ENCODE measurements around the gene PRKG1.

PRKG1 gene

DNA sequence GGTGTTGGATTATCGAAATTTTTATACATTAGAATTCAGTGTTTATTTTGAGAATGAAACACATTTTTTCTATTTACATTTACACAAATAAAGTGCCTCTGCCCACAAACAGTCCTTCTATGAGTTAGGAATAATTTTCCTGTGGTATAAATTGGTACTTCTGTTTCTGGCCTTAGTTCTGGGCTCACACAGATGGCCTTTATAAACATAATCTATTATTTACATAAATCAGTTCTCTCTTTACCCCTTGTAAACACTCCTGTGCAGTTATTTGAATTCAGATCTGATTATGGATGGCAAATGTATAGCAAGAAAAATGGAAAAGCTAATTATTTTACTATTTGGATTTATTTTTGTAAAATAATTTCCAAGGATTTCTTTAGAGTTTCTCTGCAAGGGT is 143.2 kb downstream of the PRKG1 start:
- no peak for DNase-seq (ENCODE audit: low read depth in 2 of 3, low spot score in 2 of 3)

DNA sequence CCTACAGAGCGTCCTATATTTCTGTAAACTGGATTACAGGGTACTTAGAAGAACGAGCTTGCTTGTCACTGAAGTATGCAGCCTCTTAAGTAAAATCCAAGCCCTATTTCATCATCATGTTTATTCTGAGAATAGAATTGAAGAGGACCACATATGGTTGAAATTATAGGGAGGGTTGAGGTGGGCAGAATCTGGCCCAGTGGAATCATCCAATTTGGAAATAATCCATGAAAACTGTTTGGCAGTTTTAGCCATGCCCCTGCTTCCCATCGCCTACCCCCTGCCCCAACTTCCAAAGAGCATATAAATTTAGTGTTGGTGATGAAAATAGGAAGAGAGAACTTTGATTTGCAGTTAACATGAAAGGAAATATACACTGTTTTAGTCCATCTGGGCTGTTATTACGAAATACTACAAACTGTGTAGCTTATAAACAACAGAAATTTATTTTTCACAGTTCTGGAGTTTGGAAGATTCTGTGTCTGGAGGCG is 150.4 kb downstream of the PRKG1 start:
- no peak for DNase-seq (ENCODE audit: low read depth in 2 of 3, low spot score in 2 of 3)

DNA sequence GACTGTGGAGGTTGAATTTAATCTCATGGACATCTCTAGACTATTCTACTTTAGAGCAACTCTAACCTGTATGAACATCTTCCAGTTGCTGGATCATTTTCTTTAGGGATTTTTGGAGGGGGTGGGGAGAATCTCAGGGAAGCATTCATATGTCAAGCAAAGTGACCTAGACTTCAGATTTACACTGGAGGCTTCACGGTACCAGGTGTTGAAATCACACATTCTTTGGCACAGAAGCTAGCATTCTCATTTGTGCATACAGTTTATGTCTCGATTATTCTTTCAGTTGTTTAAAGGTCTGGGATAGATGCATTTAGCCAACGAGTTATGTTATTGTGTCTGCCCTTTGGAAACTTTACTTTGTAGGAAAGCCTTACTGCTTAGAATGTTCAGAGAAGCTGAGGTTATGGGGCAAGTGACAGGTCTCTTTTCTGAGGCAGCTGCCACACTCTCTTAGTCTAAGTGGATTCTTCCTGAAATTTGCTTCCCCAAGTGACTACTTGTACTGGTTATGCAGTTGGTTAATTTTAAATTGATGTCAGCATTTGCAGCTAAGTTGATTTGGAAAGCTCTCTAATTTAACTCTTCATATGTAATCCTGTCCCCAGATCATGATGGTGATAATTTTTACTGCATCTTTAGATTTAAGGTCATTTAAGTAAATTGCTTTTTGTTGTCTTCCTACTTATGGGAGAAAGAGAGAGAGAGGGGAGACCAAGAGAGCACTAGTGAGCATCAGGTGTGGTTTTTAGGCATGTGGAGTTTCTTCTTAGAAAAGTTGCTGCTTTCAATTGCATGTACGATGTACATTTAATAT is 153.8 kb downstream of the PRKG1 start:
- DNase-seq (ENCODE audit: low read depth in 2 of 3, low spot score in 2 of 3) = no peak

DNA sequence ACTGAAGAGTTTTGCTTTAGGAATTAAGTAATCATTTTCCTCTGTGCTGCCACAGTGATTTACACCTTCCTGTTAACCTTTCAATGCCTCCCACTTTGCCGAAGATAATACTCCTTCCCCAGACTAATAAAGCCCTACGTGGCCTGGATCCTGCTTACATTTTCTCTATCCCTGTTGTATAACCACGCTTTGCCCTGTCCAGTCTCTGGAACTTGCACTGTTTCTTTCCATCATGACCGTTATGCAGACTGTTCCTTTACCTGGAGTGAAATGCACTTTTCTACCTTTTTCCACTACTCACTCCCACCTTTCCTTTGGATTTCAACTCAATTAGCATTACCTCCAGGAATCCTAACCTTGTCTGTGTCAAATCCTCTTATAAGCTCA is 154.4 kb downstream of the PRKG1 start:
- DNase-seq (ENCODE audit: low read depth in 2 of 3, low spot score in 2 of 3) = no peak

DNA sequence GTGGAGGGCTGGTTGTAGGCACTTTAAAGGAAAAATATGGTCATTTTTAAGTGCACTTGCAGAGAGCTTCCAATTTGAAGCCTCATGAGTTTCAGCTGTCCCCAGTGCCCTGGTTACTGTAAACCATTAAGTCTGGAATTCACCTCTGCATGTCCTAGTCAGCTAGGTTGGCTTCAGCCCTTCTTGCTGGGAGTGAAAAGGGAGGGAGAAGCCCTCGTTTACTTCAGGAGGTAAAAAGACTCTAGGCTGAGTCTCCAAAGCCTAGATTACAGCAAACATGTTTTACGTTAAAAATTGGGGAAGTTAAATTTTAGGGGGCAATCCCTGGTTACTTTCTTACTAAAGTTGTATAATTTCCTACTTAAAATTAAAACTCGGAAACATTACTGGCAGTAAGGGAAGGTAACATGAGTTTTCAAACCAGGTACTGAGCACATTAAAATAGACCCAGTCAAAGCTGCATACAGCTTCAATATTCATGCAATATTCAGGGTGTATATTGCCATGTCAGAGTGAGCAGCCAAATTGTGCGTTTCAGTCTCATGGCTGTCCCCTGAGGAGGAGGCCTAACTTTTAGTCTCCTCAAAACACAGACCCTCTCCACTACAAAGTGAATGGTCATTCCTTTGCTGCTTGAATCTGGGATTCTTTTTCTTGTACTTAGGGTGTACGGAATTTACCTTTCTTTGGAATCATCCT is 156.7 kb downstream of the PRKG1 start:
- no peak for DNase-seq (ENCODE audit: low read depth in 2 of 3, low spot score in 2 of 3)

DNA sequence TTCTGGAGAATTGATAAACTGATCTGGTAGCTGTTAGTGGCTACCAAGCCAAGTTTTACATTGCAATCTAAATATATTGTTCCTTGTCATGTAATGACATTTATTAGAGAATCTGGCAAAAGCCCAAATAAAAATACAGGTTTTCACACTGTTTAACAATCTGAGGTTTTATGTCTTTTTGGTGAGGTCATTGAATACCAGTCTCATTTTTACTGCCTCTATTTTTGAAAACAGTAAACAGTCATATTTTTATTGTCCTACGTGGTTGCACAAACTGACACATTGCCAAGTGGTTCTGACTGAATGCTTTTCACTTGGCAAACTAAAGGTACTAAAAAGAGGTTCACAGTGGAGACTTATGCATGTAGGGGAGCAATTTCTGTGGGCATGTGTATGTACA is 157.5 kb downstream of the PRKG1 start:
- no peak for DNase-seq (ENCODE audit: low read depth in 2 of 3, low spot score in 2 of 3)

DNA sequence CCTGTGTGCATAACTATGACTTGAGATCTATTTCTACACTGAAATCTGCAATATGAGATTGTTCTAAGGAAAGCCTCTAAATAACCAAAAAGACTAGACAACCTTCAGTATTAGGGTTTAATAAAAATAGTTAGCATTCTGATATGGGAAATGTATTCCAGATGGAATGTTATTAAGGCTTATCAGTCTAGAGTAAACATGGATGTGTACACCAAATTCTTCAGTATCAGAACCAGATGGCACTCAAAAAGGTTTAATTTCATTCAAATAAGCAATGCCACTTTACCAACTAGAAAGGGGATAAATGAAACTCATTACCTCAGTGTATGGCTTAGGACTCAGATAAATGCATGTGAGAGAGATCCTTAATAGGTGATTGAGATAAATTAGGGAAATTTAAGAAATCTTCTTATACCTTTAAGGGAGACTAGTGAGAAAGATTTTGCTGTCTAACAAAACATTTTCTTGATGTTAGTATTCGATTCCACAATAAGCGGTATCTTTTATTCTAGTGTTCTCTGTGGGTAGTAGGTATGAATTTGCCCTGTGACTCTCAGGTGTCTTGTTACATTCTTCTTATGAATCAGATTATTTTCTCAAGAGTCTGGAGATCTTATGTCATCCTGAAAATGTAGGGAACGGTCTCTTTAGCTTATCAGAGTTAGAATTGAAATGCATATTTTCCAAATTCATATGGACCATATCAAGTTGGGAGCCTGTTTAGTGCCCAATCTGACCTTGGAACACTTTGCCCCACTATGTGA is 159.2 kb downstream of the PRKG1 start:
- no peak for DNase-seq (ENCODE audit: low read depth in 2 of 3, low spot score in 2 of 3)

DNA sequence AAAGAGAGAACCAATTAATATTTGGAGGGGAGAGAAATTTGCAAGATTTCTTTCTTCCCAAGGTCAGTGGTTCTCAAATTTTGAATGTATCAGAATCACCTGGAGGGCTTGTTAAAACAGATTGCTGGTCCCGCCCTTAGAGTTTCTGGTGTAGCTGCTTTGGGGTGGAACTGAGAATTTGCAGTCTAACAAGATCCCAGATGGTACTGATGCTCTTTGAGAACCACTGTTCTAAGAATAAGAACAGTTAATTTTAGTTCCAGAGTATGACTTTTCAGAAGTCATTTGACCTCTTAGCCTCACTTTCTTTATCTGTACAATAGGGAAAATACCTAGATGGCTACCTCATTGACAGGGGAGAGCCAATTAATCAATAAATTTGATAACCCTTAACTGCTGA is 161.6 kb downstream of the PRKG1 start:
- no peak for DNase-seq (ENCODE audit: low read depth in 2 of 3, low spot score in 2 of 3)

DNA sequence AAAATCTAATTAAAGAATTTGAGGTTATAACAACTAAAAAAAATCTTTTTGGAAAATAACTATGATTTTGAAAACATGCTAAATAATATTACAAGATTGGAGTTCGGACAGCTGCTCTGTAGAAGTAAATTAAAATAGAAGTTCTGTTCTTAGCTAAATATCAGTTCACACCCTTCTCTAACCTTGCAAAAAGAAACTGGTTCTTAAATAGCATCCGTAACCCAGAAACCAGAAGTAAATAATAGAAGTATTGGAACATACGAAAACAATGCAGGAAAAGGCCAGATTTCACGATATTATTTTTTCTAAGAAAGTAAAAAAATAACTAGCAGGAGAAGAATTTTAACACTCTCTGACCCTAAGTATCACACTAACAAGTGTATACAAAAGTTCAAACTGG is 164.7 kb downstream of the PRKG1 start:
- DNase-seq (ENCODE audit: low read depth in 2 of 3, low spot score in 2 of 3) = no peak

DNA sequence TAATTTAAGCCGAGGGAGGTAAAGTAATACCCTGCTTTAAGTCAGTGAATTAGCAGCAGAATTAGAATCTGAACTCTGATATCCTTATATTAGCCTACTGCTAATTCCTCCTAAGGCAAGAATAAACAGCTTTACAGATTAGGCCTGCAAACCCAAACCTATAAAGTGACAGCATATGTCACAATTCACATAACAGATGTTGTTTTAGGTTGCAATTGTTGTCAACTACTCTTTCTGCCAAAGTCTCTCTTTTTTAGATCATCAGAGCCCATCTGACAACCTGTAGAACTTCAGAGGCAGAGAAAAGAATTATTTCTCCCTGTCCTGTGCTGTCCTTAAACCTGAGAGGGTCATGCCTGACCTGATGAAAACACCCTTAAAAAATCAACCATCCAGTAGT is 167.2 kb downstream of the PRKG1 start:
- no peak for DNase-seq (ENCODE audit: low read depth in 2 of 3, low spot score in 2 of 3)

DNA sequence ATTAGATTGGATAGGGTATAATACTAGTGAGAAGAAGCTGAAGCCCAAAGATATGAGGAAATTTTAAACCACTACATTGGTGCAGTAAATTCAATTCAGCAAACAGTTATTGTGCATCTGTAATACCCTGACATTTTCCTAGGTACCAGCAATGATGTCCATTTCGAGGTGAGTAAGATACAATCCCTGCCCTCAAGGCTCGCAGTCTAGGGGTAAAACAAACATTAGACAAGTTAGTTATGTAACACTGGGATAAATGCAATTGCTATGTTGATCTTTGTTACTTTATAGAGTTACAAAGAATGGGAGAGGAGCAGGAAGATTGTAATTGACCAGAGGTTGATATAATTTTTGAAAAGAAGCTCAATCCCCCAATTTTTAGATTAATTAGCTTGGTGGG is 168.1 kb downstream of the PRKG1 start:
- no peak for DNase-seq (ENCODE audit: low read depth in 2 of 3, low spot score in 2 of 3)

DNA sequence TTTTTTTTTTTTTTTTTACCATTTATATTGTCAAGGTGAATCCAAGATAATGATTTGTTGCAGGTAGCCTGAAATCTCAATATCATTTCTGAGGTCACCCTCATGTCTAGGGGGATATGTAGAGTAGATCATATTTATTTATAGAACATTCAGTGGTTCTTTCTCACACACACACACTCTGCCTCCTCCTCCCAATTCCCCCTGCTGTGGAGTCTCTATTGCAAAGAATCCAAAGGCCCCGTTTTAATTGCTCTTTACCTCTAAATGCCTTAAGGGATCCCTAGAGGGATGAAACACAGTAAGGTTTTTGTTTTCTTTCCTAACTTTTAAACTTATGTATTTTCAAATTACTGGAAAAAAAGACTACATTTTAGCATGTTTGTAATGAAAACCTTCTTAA is 170.0 kb downstream of the PRKG1 start:
- no peak for DNase-seq (ENCODE audit: low read depth in 2 of 3, low spot score in 2 of 3)

DNA sequence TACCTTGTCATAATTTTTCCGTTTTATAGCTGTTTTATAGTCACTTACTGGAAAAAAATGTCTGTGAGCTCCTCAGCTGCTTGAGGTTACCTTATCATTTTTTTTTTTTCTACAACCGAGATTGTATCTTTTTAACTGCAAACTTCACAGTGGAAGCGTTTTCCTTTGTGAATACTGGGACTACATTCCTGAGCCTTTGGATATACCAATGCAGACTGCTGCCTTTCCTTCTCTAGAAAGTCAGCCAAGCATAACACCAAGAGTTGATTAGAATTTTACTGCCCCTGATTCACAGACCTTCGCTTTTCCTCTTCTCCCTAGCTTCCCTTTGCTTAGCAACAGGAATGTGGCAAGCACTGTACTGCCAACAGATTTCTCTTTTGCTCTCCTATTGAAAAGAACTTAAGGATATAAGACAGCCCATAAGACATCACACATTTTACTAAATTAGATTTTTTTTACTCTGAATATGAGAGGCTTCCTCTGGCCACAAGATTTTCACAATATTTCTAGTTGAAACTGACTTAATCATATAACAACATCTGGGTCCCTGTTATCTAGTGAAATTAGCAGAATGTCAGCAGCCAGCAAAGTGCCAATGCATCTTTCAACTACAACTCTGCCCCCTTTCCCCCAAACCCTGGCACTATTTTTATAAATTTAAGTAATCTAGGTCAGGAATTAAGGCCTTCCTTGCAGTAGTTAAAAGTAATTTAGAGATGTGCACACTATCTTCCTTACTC is 170.6 kb downstream of the PRKG1 start:
- no peak for DNase-seq (ENCODE audit: low read depth in 2 of 3, low spot score in 2 of 3)

DNA sequence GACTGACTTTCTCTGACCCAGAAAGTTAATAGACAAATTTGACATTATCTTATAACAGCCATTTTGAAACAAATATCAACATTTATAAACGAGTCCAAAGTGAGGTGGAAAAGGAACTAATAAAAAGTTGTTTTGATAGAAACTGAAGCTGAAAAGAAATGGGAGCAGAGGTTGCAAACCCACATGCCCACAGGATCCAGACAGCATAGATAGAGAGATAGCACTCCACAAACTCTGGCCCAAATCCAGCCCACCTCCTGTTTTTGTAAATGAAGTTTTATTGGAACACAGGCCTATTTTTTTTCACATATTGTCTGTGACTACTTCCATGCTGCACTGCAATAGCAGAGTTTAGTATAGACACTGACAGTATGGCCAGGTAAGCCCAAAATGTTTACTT is 171.9 kb downstream of the PRKG1 start:
- DNase-seq (ENCODE audit: low read depth in 2 of 3, low spot score in 2 of 3) = no peak

DNA sequence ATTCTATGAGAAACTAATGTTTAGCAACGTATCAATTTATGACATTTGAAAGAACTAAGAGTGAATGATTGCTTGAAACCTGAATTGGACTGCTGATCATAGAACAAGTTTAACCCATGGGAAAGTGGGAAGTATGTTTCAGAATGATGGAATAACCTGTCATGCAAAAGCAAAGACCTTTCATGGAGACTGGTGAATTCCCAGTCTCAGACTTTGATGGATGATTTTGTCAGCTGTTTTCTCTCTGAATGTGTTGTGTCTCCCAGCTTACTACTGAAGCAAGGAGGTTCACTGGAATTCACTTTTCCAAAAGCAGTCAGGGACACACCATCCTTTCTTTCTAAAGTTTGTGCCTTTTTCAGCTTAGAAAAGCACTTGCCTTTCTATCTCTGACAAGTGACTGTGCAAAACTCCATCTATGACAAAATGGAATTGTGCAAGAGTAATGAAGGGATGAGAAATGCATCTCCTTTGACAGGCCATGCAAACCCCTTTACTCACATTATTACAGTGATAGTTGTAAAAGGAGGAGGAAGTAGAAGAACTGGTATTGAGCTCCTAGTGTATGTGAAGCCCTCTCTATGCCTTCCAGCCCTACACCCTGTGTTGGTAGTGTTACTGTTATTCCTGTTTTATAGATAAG is 176.1 kb downstream of the PRKG1 start:
- no peak for DNase-seq (ENCODE audit: low read depth in 2 of 3, low spot score in 2 of 3)

DNA sequence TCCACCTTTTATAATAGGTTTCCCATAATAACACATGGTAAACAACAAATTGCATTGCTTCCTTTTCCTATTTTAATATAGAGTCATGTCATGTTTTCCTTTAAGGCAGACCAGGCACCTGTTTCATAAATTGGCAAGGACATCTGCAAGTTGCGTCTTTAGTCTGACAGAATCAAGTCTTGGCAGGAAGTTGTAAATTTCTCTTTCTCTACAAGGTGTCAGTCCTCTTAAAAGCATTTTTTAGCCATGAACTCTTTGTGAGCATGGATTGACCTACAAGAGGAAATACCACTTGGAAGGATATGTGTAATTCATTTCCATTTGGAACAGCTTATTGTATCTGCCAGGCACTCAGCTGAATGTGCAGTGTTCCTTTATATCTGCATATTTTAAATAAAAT is 176.8 kb downstream of the PRKG1 start:
- no peak for DNase-seq (ENCODE audit: low read depth in 2 of 3, low spot score in 2 of 3)

DNA sequence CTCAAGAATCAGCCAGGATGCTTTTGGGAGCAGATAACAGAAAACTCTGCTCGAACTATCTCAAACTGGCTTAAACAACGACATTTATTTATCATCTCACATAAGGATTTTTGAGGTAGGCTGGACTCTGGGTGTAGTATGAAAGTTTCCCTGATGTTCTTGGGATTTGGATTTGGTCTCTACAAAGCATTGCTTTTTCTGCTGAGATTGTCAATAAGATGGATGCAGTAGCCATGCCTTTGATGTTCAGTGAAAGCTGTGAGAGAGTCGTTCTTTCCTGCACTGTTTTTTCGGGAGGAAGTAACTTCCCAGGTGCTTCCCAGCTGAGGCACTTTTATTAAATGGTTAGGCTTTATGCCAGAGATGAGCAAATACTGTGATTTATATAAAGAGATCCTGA is 181.1 kb downstream of the PRKG1 start:
- no peak for DNase-seq (ENCODE audit: low read depth in 2 of 3, low spot score in 2 of 3)

DNA sequence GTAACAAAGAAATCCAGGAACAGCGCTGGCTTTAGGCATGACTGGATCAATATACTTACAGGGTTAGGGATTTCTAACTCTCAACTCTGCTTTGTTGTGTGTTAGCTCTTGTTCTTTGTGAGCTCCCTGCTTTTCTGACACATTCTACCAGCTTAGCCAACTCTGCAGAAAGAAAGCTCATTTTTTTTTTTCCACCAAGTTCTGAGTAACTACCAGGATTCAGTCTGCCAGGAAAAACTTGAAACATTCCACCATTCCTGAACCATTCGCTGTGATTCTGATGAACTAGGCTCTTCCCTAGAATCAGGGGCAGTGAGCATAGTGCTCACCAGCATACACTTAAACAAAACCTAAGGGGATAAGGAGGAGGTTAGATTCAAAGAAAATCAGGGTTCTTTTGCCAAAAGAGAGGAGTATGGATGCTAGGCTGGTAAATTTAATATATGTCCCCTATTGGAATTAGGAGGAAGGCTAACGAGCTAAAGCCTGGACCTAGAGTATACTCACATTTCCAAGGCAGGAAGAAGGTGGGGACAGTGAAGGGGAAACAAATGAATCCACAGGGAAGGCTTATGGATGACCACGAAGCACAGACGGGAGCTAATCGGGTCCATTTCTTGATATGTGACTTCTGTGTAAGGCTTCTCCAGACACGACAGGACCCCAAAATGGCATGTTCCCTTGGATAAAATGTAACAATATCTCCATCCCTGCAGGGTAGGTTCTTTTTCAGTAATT is 183.4 kb downstream of the PRKG1 start:
- no peak for DNase-seq (ENCODE audit: low read depth in 2 of 3, low spot score in 2 of 3)

DNA sequence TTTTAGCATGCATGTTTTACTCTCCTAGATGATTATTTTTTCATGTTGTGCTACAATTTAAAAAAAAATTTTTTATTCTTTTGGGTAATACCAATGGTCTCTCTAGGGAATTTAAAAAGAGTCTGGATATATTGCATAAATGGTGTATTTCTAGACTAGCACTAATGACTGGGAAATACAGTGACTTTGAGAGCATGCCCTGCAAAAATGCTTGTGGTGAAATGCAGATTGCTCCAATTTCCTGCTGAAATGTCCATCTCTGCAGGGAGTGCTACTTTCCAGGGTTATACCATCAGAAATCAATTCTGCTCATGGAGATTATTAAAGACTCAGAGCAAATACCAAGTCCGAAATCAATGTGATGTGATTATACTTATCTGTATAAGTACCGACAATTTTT is 186.1 kb downstream of the PRKG1 start:
- no peak for DNase-seq (ENCODE audit: low read depth in 2 of 3, low spot score in 2 of 3)

DNA sequence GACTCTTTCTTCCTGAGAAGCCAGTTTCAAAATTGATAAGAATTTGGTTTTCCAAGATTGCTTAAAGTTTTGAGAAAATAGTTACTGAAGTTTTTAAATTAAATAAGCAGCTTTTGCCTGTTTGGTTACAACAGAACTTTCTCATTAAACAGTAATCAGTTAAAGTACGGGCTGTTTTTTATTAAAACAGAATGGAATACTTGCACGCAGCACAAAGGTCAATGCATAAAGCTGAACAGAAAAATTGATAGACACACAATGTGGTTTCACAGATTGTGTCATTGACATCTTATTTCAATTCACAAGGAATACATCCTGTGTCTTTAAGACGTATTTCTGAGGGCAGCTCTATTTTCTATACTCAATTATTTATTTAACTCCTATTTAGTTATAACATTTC is 192.2 kb downstream of the PRKG1 start:
- DNase-seq (ENCODE audit: low read depth in 2 of 3, low spot score in 2 of 3) = no peak
